RWPE2 (cell line): ENCODE data around the gene FADS3.

ENCODE experiments used
- ATAC-seq: fragments of 200-7000 bp; cut with Tn5 transposase; 3 replicates; pipeline ENCODE4 v1.9.1; 2021; ENCODE audit warnings: low read depth
- DNase-seq: peaks from one replicate; pipeline ENCODE4 v3.0.0-alpha.2; 2020; ENCODE audit warnings: low spot score
- H3K27ac ChIP-seq: fragments of 450-650 bp; 2 replicates; pipeline ENCODE4 v1.5.1; 2017; ENCODE audit warnings: mild to moderate bottlenecking; ENCODE audit not compliant: poor library complexity, severe bottlenecking
- H3K27me3 ChIP-seq: fragments of 250-450 bp; sonication (Bioruptor Pico); 2 replicates; pipeline ENCODE4 v1.5.1; 2021; ENCODE audit warnings: mild to moderate bottlenecking, moderate library complexity; ENCODE audit not compliant: insufficient read depth, poor library complexity, severe bottlenecking
- H3K36me3 ChIP-seq: fragments of 250-450 bp; sonication (Bioruptor Pico); 2 replicates; pipeline ENCODE4 v1.5.1; 2020; ENCODE audit warnings: low read depth, mild to moderate bottlenecking, moderate library complexity
- H3K4me1 ChIP-seq: fragments of 250-450 bp; sonication (Bioruptor Pico); 2 replicates; pipeline ENCODE4 v1.5.1; 2021; ENCODE audit warnings: mild to moderate bottlenecking, moderate library complexity; ENCODE audit not compliant: insufficient read depth, poor library complexity, severe bottlenecking
- H3K4me3 ChIP-seq: fragments of 250-450 bp; sonication (Bioruptor Pico); 2 replicates; pipeline ENCODE4 v1.5.1; 2021; ENCODE audit warnings: mild to moderate bottlenecking, moderate library complexity; ENCODE audit not compliant: severe bottlenecking
- H3K9me3 ChIP-seq: fragments of 250-450 bp; sonication (Bioruptor Pico); 2 replicates; pipeline ENCODE4 v1.5.1; 2021; ENCODE audit warnings: mild to moderate bottlenecking, moderate library complexity; ENCODE audit not compliant: severe bottlenecking
- CTCF ChIP-seq: fragments of 450-650 bp; IDR thresholded peaks from one replicate; pipeline ENCODE4 v1.5.1; 2017; ENCODE audit warnings: mild to moderate bottlenecking, moderate library complexity; ENCODE audit not compliant: poor library complexity, severe bottlenecking

FADS3 gene

DNA sequence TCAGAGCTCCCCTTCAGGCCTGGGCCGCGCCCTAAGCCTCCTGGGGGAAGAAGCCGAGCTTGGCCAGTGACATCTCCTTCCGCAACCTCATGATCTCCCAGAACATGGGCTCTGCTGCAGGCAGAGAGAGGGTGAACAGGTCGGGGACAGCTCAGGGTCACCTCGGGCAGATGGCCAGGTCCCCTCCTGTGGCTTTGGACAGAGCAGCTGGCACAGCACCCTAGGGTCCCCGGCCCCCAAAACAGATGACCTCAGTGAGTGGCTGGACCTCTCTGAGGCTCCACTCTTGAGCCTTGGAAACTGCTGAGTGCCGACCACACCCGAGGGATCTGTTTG lies 6.9 kb upstream of the FADS3 start:
- H3K27ac ChIP-seq, result no peak overlapping the region
- no peaks in the 10 kb centered on the region for H3K4me1 ChIP-seq
- H3K27me3 ChIP-seq, result no peaks in the 10 kb centered on the region
- H3K4me3 ChIP-seq, result no peak overlapping the region
- no peaks in the 10 kb centered on the region for H3K36me3 ChIP-seq
- TF ChIP-seq CTCF, result no peak
- ATAC-seq, result no peak
- no peak for DNase-seq
- H3K9me3 ChIP-seq, result no peaks in the 10 kb centered on the region

- H3K27ac ChIP-seq, result no peak overlapping the region
- no peaks in the 10 kb centered on the region for H3K9me3 ChIP-seq
- no peaks in the 10 kb centered on the region for H3K4me1 ChIP-seq
- H3K36me3 ChIP-seq, result no peaks in the 10 kb centered on the region
- H3K27me3 ChIP-seq, result no peaks in the 10 kb centered on the region
- peak; percentile 69 for TF ChIP-seq CTCF
- DNase-seq (no peak), ATAC-seq (peak; percentile 33; the same call in 1 of the 3 replicates)
- H3K4me3 ChIP-seq, result no peak overlapping the region
Measured at GRCh38 chr11:61897387-61898246, 6.3 kb upstream of the FADS3 start.

- Histone ChIP-seq H3K27ac (no peak overlapping the region), H3K27me3 (no peaks in the 10 kb centered on the region), H3K4me1 (no peaks in the 10 kb centered on the region), H3K4me3 (no peak overlapping the region), H3K9me3 (no peaks in the 10 kb centered on the region), H3K36me3 (no peaks in the 10 kb centered on the region)
- ATAC-seq (no peak), DNase-seq (no peak)
- no peak for TF ChIP-seq CTCF
Measured at GRCh38 chr11:61896665-61897386, 5.5 kb upstream of the FADS3 start.

GRCh38 chr11:61895718-61896059 lies 4.3 kb upstream of the FADS3 start:
- DNase-seq (no peak), ATAC-seq (no peak)
- no peaks in the 10 kb centered on the region for H3K9me3 ChIP-seq
- no peaks in the 10 kb centered on the region for H3K27me3 ChIP-seq
- no peak overlapping the region for H3K27ac ChIP-seq
- no peaks in the 10 kb centered on the region for H3K4me1 ChIP-seq
- H3K36me3 ChIP-seq, result no peaks in the 10 kb centered on the region
- H3K4me3 ChIP-seq, result no peak overlapping the region
- no peak for TF ChIP-seq CTCF
